AG08395 (cell line): Measurements from ENCODE around the gene EMC6.
A peak's percentile ranks its signal among the peaks of the same experiment; 100 is the strongest.

ENCODE experiments used
- DNase-seq: peaks from one replicate; pipeline ENCODE4 v3.0.0; 2012; ENCODE audit warnings: mixed read lengths, low spot score

Gene EMC6

DNA sequence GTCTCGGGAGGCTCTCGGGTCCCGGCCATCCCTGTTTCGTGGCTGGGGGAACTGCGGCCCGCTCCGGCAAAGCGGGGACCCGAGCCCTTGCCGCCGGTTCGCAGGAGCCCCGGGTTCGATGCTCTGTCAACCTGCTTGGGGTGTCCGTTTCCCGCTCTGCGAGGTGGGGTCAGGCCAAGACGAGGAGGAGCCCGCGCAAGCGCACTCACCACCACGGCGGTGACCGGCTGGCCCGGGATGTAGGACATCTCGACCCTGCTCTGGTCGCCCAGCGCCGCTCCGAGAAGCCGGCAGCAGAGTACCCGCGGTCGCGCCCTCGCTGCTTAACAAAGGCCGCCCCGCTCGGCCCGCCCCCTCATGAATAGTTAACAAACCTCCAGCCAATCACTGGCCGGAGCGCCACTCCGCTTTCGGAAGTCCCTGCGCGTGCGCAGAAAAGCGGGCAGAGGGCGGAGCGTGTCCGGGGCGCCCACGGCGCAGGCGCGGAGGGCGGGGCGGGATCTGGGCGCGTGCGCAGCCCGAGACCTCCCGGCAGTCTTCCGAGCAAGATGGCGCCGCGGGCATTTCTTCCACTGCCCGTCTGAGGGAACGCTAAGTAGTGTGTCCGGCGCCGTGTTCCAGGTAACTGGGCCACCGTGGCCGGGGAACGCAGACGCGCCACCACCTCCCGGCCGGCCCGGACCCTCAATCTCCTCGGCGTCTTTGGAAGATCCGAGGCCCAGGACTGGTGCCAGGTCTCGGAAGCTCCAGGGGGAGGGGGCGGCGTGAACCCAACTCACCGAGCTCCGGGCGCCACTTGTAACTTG lies at the start of gene EMC6, which contains the start of gene TAX1BP3:
TSS of gene EMC6 (plus strand) at position 534 of the 806 bp plus-strand sequence. CDS start 335 bp downstream, outside the sequence.
TSS of gene TAX1BP3 (minus strand) at position 300 of the 806 bp plus-strand sequence. CDS start at position 248, 52 bp downstream.
- peak; percentile 100 for DNase-seq

GRCh38 chr17:3621146-3621720 lies 47.4 kb upstream of the EMC6 start:
- no peak for DNase-seq

DNA sequence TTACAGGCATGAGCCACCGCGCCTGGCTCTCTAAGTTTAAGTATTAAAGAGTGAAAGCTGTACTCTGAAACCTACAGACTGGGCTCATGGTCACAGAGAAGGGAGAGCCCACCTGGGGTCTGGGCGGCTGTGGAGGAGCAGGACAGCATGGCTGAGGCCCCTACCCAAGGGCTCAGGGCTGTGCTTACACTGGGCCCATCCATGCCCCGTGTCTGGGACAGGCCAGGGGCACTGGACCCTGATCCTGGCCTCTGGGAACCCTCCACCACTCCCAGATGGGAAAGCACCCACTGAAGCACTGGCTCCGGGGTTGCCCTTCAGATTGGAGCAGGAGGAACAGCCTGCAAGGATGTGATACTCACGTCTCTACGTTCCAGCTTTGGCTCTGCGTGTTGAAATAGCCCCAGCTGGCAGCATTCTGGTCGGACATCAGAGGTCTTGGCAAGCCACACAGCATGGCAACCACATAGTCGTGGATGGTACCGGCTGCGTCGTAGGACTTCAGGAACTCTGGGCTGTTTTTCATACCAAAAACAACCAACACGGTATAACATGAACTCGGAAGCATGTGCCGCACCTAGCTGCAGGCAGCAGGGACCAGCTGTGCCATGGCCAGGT lies 45.5 kb upstream of the EMC6 start:
- DNase-seq = no peak

DNA sequence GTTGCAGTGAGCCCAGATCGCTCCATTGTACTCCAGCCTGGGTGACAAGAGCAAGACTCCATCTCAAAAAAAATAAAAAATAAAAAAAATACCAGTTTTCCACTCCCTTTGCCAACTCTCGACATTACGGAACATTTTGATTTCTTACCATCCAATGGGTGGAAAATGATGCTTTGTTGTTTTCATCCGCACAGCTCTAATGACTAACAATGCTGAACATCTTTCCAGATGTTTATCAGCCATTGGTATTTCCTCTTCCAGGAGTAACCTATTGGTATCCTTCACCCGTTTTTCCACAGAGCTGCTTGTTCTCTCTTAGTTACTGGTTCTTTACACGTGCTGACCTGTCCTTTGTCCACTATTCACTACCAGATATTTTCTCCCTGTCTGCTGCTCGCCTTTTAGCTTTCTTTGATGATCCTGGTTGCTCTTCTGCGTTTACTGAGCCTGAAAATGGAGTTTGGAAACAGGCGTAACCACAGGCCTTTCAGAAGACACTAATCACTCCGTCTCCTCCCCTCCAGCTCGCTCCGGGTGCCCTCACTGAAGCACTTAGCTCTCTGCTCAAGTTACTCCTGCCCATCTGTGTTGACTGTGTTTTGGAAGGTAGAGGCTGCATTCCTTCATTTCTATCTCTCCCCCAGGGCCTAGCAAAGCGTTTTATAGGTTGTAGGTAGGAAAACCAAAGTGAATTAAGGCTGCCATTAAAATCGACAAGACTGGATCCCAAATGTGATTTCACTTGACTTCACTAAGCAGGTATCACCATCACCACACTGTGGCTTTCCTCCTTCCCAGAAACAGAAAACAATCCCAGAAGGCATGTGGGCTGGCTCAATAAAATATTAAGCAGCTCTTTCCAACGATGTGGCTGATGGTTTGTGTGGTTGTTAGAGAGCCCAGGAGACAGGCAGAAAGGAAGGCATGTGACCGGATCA lies 41.5 kb upstream of the EMC6 start:
- peak; percentile 33 for DNase-seq

- DNase-seq = no peak
Observed at GRCh38 chr17:3627769-3628167, 40.8 kb upstream of the EMC6 start.

- no peak for DNase-seq
Observed at GRCh38 chr17:3630781-3631180, 37.8 kb upstream of the EMC6 start.

GRCh38 chr17:3632287-3632686 lies 36.3 kb upstream of the EMC6 start:
- no peak for DNase-seq

GRCh38 chr17:3635474-3636153 lies 33.0 kb upstream of the EMC6 start:
- DNase-seq = no peak

- DNase-seq = peak; percentile 99
Observed at GRCh38 chr17:3636154-3636907, 32.3 kb upstream of the EMC6 start, which contains the start of the genes CTNS and SHPK. Gene CTNS, plus strand, starts transcription at chr17:3636760. Its CDS starts 3,447 bp downstream, at chr17:3640207. Gene SHPK, minus strand, starts transcription at chr17:3636250. Its CDS starts 31 bp downstream, at chr17:3636219.

DNA sequence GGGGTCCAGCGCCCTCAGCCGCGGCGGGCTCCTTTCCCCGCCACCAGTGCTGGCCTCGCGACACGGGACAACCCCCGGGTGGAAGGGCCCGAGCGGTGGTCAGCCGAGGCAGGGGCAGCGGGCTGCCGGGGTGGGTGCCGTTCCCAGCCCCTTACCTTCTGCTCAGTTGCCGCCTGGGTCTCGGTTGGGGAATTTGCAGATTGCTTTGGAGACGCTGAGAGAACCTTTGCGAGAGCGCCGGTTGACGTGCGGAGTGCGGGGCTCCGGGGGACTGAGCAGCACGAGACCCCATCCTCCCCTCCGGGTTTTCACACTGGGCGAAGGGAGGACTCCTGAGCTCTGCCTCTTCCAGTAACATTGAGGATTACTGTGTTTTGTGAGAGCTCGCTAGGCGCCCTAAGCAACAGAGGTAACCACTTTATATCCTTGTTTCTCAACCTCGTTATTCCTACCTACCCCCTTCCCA lies 31.7 kb upstream of the EMC6 start:
- peak; percentile 21 for DNase-seq

GRCh38 chr17:3639981-3640596 lies 28.5 kb upstream of the EMC6 start:
- no peak for DNase-seq

- no peak for DNase-seq
Observed at GRCh38 chr17:3641014-3641413, 27.6 kb upstream of the EMC6 start.

- DNase-seq = no peak
Observed at GRCh38 chr17:3641717-3642486, 26.7 kb upstream of the EMC6 start.

DNA sequence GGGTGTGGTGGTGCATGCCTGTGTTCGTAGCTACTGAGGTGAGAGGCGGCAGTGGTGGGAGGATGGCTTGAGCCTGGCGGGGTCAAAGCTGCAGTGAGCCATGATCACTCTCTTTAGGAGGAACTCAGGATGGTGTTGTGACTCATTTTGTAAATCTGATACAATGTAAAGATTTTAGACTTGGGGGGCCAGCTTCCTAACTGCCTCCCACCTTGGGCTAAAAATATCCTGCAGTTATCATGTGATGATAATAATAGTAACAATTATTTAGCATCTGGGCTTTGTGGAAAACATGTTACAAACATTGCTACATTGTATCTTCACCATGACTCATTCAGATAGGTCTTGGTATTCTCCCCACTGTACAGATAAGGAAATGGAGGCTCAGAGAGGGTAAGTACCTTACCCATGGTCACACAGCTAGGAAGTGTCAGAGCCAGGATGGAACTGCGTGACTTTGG lies 24.7 kb upstream of the EMC6 start:
- DNase-seq = no peak

GRCh38 chr17:3645310-3645709 lies 23.3 kb upstream of the EMC6 start:
- DNase-seq = no peak

GRCh38 chr17:3647251-3647650 lies 21.4 kb upstream of the EMC6 start:
- DNase-seq = no peak

DNA sequence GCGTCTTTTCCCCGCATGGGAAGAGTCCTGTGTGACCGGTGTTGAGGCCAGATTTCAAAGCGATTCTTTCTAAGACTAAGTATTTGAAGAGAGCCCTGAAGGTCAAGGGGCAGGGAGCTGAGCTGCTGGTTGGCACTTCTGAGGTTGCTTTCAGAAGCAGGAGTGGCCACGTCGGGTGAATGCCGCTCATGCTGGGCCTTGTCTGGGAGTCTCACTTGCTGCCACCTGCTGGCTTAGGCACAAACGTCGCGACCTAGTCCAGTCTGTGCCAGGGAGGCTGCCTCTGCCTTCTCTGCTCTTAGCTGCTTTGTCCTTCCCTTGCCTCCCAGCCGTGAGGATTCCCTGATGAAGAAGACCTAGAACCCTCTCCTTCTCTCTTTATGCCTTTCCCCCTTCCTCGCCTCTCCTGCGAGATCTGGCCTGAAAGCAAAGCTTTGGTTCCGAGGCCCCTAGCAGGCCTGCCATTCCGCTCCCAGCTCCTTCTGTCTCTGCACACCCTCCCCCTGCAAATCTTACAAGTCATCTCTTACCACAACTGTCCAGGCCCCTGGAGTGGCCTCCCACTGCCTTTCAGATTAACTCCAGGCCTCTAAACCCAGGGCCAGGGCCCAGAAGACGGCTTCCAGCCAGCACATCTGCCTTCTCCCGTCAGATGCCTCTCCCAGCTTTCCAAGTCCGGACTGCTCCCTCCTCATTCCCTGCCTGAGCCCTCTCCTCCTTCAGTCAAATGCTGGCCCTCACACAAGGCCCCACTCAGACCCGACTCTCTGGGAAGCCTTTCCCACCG lies 20.6 kb upstream of the EMC6 start:
- peak; percentile 77 for DNase-seq

DNA sequence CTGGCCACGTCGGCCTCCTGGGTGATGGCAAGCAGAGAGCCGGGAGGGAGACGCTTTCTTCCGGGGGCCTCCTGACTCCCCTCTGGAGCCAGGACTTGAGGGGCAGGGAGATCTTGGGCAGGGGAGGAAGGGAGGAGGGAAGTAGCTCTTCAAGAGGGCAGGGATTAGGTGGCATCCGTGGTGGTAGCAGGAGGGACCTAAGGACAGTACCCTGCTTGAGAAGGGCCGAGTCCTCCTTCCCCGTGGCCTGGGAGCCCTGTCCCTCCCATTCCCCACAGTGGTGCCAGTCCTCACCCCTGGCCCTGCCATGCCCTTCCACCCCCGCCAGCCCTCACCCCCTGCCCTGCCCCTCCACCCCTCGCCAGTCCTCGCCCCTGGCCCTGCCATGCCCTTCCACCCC lies 12.8 kb upstream of the EMC6 start:
- DNase-seq = no peak
